Measurements from ENCODE around the gene NAPB. TPM values are rescaled to one million over a fixed set of nuclear protein-coding genes. Genes with fewer than 3 reads are reported as not detected.

The NAPB gene
- total RNA-seq, 1 donor from 2014 or later: 14.0 TPM

DNA sequence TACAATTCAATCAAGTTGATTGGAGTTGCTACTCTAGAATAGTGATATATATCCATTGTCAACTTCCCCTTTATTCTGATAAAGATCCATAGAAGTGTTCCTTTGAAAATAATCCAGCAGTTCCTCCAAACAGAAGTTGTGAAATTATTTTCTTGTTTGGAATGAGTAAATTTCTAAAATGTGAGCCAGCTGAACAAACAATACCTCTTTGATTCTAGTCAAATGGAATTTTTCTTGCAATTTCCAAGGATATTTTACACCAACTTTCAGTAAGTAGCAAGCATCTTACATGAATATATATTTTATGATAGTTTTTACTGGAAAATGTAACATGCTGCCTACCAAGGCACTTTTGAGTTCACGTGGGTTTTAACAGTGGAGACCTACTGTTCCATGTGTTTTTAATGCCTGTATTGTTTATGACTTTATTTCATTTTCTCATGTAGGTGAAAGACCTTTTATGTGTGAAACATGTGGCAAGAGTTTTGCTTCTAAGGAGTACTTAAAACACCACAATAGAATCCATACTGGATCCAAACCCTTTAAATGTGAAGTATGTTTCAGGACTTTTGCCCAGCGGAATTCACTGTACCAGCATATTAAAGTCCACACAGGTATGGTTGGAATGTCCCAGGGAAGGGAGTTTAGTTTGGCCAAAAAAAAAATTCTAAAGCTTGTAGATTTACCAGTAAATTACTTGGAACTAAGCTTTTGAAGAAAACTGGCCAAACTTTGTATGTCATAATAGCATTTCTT lies 52.8 kb downstream of the NAPB start:
- Mint-ChIP-seq H3K27me3 (ENCODE audit: insufficient read depth) (no peaks in the 10 kb centered on the region), H3K27ac (no peak overlapping the region), H3K9me3 (no peaks in the 10 kb centered on the region), H3K36me3 (ENCODE audit: low read depth) (peaks cover 54% of the 10 kb centered on the region), H3K4me3 (no peak overlapping the region), H3K4me1 (ENCODE audit: low read depth) (peaks cover 41% of the 10 kb centered on the region)
- intact Hi-C loops (cut with micrococcal nuclease): no loop called here
- DNase-seq (ENCODE audit: low spot score): no peak

- Mint-ChIP-seq H3K36me3 (ENCODE audit: low read depth) (peaks cover 58% of the 10 kb centered on the region), H3K9me3 (no peaks in the 10 kb centered on the region), H3K4me1 (ENCODE audit: low read depth) (peaks cover 48% of the 10 kb centered on the region), H3K27ac (no peak overlapping the region), H3K4me3 (no peak overlapping the region), H3K27me3 (ENCODE audit: insufficient read depth) (no peaks in the 10 kb centered on the region)
- no peak for DNase-seq (ENCODE audit: low spot score)
- intact Hi-C loops (cut with micrococcal nuclease): loop anchor here (2.0 kb wide), 1 partner anchor 15 kb away; no protein-coding TSS in a partner anchor
These were observed 53.5 kb downstream of the NAPB start for GRCh38 chr20:23367770-23368169.

DNA sequence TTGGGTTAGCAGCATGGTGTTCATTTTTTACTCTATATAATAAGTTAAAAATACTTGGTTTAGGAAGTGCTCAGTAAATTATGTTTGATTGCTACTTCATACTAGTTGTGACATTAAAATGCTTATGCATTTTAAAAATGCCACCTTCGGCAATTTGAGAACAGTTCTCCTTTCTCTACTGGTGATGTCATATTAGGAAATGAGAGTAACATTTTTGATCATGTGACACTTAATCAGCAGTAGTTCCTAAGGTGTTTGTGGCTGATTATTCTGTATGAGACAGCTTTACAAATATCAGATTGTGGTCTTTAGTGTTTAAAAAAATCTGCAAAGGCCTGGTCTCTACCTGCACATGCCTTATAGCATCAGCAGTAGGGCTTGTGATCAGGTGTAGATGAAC lies 54.9 kb downstream of the NAPB start:
- H3K27me3 Mint-ChIP-seq (ENCODE audit: insufficient read depth): peaks cover 1% of the 10 kb centered on the region
- peak overlapping the region; percentile 74 for H3K27ac Mint-ChIP-seq
- DNase-seq (ENCODE audit: low spot score): no peak
- no peaks in the 10 kb centered on the region for H3K9me3 Mint-ChIP-seq
- H3K36me3 Mint-ChIP-seq (ENCODE audit: low read depth): peaks cover 50% of the 10 kb centered on the region
- H3K4me1 Mint-ChIP-seq (ENCODE audit: low read depth): peaks cover 48% of the 10 kb centered on the region
- intact Hi-C loops (cut with micrococcal nuclease): loop anchor here (1.0 to 2.0 kb wide), 2 partner anchors 16 to 33 kb away; no protein-coding TSS in a partner anchor
- peak overlapping the region; percentile 32 for H3K4me3 Mint-ChIP-seq

- intact Hi-C loops (cut with micrococcal nuclease): loop anchor here (1.0 to 2.0 kb wide), 2 partner anchors 17 to 34 kb away; no protein-coding TSS in a partner anchor
- no peaks in the 10 kb centered on the region for H3K9me3 Mint-ChIP-seq
- H3K4me1 Mint-ChIP-seq (ENCODE audit: low read depth): peaks cover 55% of the 10 kb centered on the region
- DNase-seq (ENCODE audit: low spot score): no peak
- peak overlapping the region; percentile 82 for H3K27ac Mint-ChIP-seq
- peaks cover 1% of the 10 kb centered on the region for H3K27me3 Mint-ChIP-seq (ENCODE audit: insufficient read depth)
- peak overlapping the region; percentile 33 for H3K4me3 Mint-ChIP-seq
- H3K36me3 Mint-ChIP-seq (ENCODE audit: low read depth): peaks cover 44% of the 10 kb centered on the region
These were observed 55.7 kb downstream of the NAPB start for GRCh38 chr20:23365390-23366165.

DNA sequence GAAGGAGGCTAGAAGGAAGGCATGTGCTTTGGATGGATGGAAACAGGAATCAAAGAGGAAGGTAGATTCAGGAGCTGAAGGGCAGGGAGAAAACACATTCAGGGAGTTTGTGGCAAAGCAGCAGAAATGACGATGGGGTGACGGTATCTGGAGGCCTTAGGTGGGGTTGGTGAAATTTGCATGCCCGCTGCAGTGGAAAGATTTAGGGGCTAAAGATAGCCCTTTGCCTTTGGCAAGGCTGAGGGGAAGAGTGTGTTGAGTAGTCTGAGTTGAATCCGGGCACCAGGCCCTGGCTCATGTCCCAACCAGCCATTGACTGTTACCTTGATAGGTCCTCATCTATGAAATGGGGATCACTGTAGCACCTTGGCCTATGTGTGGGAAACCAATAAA lies 58.0 kb downstream of the NAPB start:
- peaks cover 65% of the 10 kb centered on the region for H3K4me1 Mint-ChIP-seq (ENCODE audit: low read depth)
- peaks cover 1% of the 10 kb centered on the region for H3K27me3 Mint-ChIP-seq (ENCODE audit: insufficient read depth)
- intact Hi-C loops (cut with micrococcal nuclease): loop anchor here (2.0 to 5.0 kb wide), 2 partner anchors 46 to 1629 kb away; partner anchors contain the start of gene APMAP
- peak overlapping the region; percentile 96 for H3K4me3 Mint-ChIP-seq
- H3K9me3 Mint-ChIP-seq: no peaks in the 10 kb centered on the region
- peaks cover 34% of the 10 kb centered on the region for H3K36me3 Mint-ChIP-seq (ENCODE audit: low read depth)
- no peak for DNase-seq (ENCODE audit: low spot score)
- peak overlapping the region; percentile 15 for H3K27ac Mint-ChIP-seq

DNA sequence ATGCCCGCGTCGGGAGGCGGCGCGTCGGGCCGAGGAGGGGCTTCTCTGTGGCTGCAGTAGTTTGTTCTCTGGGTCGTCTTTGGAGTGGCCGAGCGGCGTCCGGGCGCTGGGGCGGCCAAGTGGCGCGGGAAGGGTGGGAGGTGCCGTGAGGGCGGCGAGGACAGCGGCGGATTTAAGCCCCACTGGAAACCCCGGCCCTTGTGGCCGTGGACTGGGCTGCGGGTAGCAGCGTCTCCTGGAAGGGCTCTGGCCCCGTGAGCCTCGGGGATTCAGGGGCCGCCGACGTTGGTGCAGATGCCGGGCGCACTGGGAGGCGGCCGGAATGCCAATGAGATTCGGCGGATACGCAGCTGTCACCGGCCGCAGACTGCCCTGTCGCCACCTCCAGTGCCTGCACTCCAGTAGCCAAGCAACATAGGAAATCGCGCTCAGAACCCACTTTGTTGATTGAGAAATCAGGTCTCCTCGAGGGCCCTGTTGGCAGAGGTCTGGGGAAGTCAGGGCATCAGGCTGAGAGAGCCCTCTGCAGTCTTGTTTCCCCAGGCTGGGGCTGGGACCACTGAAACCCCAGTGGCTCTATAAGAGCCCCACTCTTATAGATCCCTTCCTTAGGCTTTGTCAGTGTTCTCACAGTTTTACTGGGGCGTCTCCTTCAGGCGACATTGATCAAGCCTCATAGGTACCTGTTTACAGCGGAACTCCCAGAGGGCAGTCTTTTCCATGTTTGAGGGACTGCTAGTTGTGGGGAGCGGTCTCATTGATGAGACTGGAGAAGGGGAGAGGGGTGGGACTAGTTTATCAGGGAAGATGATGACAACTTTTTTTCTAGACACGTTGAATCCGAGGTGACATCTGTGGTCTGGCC lies 58.7 kb downstream of the NAPB start:
- H3K27me3 Mint-ChIP-seq (ENCODE audit: insufficient read depth): peaks cover 1% of the 10 kb centered on the region
- H3K4me1 Mint-ChIP-seq (ENCODE audit: low read depth): peaks cover 59% of the 10 kb centered on the region
- peaks cover 30% of the 10 kb centered on the region for H3K36me3 Mint-ChIP-seq (ENCODE audit: low read depth)
- intact Hi-C loops (cut with micrococcal nuclease): loop anchor here (1.0 to 5.0 kb wide), 5 partner anchors 12 to 1630 kb away; partner anchors contain the start of genes APMAP, NAPB and NXT1
- peak; percentile 25 for DNase-seq (ENCODE audit: low spot score)
- peak overlapping the region; percentile 96 for H3K4me3 Mint-ChIP-seq
- no peaks in the 10 kb centered on the region for H3K9me3 Mint-ChIP-seq
- H3K27ac Mint-ChIP-seq: peak overlapping the region; percentile 92

DNA sequence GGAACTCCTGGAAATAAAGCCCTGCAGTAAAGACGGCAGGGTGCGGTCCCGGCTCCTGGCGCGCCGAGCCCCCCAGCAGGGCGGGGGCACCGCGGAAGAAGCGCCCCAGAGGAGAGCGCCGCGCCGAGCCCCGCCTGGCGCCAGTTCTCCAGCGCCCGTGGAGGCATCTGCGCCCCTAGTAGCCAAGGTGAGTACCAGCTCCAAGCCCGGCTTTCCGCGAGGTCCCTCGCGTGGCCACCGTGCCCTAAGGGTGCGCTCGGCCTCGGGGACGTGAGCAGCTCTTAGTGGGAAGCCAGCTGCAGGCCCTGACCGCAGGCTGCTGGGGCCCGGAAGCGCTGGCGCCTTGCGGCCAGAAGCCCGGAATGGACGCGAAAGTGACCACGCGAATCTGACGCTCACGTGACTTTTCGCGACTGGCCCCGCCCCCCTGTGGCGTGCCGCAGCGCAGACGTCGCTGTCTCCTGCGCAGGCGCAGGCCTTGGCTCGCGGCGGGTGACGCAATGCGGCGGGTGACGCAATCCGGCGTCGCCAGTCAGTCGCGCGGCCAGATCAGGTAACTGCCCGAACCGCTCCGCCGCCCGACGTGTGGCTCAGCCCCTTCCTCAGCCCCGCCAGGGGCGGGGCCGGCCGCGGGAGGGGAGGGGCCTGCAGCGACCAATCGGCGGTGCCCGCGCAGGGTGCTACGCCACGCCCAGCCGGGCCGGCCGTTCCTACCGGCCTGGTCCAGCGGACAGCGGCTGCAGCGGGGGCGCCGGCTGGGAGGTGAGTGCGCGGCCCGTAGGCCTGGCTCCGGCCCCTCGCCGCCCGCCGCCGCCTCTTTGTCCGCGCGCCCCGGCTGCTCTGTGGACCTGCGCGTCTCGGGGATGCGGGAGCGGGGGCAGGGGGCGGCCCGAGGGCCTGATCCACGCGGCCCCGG lies 59.6 kb downstream of the NAPB start, which contains the start of gene GZF1:
Gene GZF1 (plus strand): TSS at position 707 of the 916 bp plus-strand sequence. CDS start 2,202 bp downstream, outside the sequence.
- peaks cover 1% of the 10 kb centered on the region for H3K27me3 Mint-ChIP-seq (ENCODE audit: insufficient read depth)
- intact Hi-C loops (cut with micrococcal nuclease): loop anchor here (1.0 to 5.0 kb wide), 5 partner anchors 11 to 1631 kb away; partner anchors contain the start of genes APMAP, NAPB and NXT1
- H3K36me3 Mint-ChIP-seq (ENCODE audit: low read depth): peaks cover 25% of the 10 kb centered on the region
- peaks cover 56% of the 10 kb centered on the region for H3K4me1 Mint-ChIP-seq (ENCODE audit: low read depth)
- no peaks in the 10 kb centered on the region for H3K9me3 Mint-ChIP-seq
- peak within 1 kb of the TSS; percentile 96 for H3K4me3 Mint-ChIP-seq
- peak within 1 kb of the TSS; percentile 92 for H3K27ac Mint-ChIP-seq
- peak; percentile 98 for DNase-seq (ENCODE audit: low spot score)

GRCh38 chr20:23361119-23361475 lies 60.2 kb downstream of the NAPB start:
- Mint-ChIP-seq H3K27me3 (ENCODE audit: insufficient read depth) (peaks cover 1% of the 10 kb centered on the region), H3K4me3 (peak overlapping the region; percentile 84), H3K9me3 (no peaks in the 10 kb centered on the region), H3K27ac (peak overlapping the region; percentile 88), H3K4me1 (ENCODE audit: low read depth) (peaks cover 49% of the 10 kb centered on the region), H3K36me3 (ENCODE audit: low read depth) (peaks cover 19% of the 10 kb centered on the region)
- intact Hi-C loops (cut with micrococcal nuclease): loop anchor here (5.0 kb wide), 1 partner anchor 1631 kb away; the partner anchor contains the start of gene APMAP
- DNase-seq (ENCODE audit: low spot score): no peak

DNA sequence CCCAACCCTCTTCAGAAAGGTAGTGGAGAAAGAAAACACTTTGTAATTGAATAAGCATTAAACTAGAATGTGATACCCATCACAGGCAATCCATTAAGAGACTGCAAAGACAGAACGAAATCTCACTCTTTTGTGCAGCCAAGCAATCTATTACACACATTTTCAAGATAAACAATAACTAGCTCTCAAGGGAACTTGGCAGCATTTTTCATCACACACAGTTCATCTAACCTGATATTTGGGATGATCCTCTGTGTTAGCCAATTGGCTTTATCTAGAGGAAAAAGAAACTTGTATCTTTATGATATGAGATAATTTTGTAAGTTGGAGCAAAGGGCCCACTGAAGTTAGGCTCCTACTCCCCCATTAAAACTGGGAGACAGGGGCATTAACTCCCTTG lies 60.8 kb downstream of the NAPB start:
- Mint-ChIP-seq H3K9me3 (no peaks in the 10 kb centered on the region), H3K4me1 (ENCODE audit: low read depth) (peaks cover 46% of the 10 kb centered on the region), H3K4me3 (peak overlapping the region; percentile 84), H3K27ac (peak overlapping the region; percentile 88), H3K36me3 (ENCODE audit: low read depth) (peaks cover 16% of the 10 kb centered on the region), H3K27me3 (ENCODE audit: insufficient read depth) (peaks cover 1% of the 10 kb centered on the region)
- DNase-seq (ENCODE audit: low spot score): no peak
- intact Hi-C loops (cut with micrococcal nuclease): loop anchor here (5.0 kb wide), 1 partner anchor 1632 kb away; the partner anchor contains the start of gene APMAP

- no peak overlapping the region for H3K27ac Mint-ChIP-seq
- intact Hi-C loops (cut with micrococcal nuclease): loop anchor here (1.0 kb wide), 2 partner anchors 9 to 62 kb away; partner anchors contain the start of genes NAPB and NXT1
- peaks cover 7% of the 10 kb centered on the region for H3K36me3 Mint-ChIP-seq (ENCODE audit: low read depth)
- DNase-seq (ENCODE audit: low spot score): no peak
- H3K9me3 Mint-ChIP-seq: no peaks in the 10 kb centered on the region
- H3K4me3 Mint-ChIP-seq: peak overlapping the region; percentile 91
- peaks cover 34% of the 10 kb centered on the region for H3K4me1 Mint-ChIP-seq (ENCODE audit: low read depth)
- H3K27me3 Mint-ChIP-seq (ENCODE audit: insufficient read depth): peaks cover 1% of the 10 kb centered on the region
These were observed 62.2 kb downstream of the NAPB start for GRCh38 chr20:23358923-23359593.

DNA sequence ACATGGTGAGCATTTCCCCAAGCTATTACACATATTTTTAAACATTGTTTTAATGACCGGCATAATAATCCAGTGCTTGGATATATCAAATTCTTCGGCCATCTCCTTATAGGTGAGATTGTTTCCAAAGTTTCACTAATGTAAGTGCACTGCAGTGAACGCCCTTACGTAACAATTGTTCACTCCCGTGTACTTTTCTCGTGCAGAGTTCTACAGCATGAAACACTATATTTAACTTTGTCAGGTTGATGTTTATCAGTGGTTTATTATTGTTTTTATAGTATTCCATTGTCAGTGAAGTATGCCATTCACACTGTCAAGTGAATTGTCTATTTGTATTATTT lies 62.8 kb downstream of the NAPB start:
- intact Hi-C loops (cut with micrococcal nuclease): loop anchor here (1.0 kb wide), 2 partner anchors 8 to 63 kb away; partner anchors contain the start of genes NAPB and NXT1
- Mint-ChIP-seq H3K36me3 (ENCODE audit: low read depth) (peaks cover 7% of the 10 kb centered on the region), H3K27ac (peak overlapping the region; percentile 67), H3K4me3 (peak overlapping the region; percentile 91), H3K4me1 (ENCODE audit: low read depth) (peaks cover 36% of the 10 kb centered on the region), H3K27me3 (ENCODE audit: insufficient read depth) (peaks cover 1% of the 10 kb centered on the region), H3K9me3 (no peaks in the 10 kb centered on the region)
- no peak for DNase-seq (ENCODE audit: low spot score)

All from activated T-helper 1 cell treated with anti-CD3 and anti-CD28 coated beads, Interleukin-12 subunit alpha, Interleukin-12 subunit beta, Interleukin-2, Interleukin-4 antibody, amounts not matched to agents 30 ng/mL and 10 ng/mL and 1 ng/mL, durations not matched to agents 14 hours and 24 hours and 36 hours (primary cell).